ENCODE measurements around the gene DAAM1.

Gene DAAM1

GRCh38 chr14:59188461-59189090, at the start of gene DAAM1:
Gene DAAM1 (plus strand): TSS chr14:59188667. CDS start chr14:59263478, 74,811 bp downstream.
- peak; percentile 98 for DNase-seq

- DNase-seq = no peak
Observed at GRCh38 chr14:59139324-59139723, 49.1 kb upstream of the DAAM1 start.

- no peak for DNase-seq
Observed at GRCh38 chr14:59140106-59140843, 48.2 kb upstream of the DAAM1 start.

GRCh38 chr14:59146484-59146883, 42.0 kb upstream of the DAAM1 start:
- DNase-seq = no peak

GRCh38 chr14:59147007-59147406, 41.5 kb upstream of the DAAM1 start:
- no peak for DNase-seq

- DNase-seq = no peak
Observed at GRCh38 chr14:59148334-59148900, 40.0 kb upstream of the DAAM1 start.

GRCh38 chr14:59150990-59151389, 37.5 kb upstream of the DAAM1 start:
- no peak for DNase-seq

- DNase-seq = peak in 1 of 2 donors; percentile 5
Observed at GRCh38 chr14:59154373-59154772, 34.1 kb upstream of the DAAM1 start.

GRCh38 chr14:59155886-59156285, 32.6 kb upstream of the DAAM1 start:
- no peak for DNase-seq

- DNase-seq = no peak
Observed at GRCh38 chr14:59159169-59159568, 29.3 kb upstream of the DAAM1 start.

- no peak for DNase-seq
Observed at GRCh38 chr14:59160506-59160905, 28.0 kb upstream of the DAAM1 start.

- DNase-seq = peak; percentile 11 to 17
Observed at GRCh38 chr14:59161561-59162175, 26.8 kb upstream of the DAAM1 start.

- no peak for DNase-seq
Observed at GRCh38 chr14:59166258-59166657, 22.2 kb upstream of the DAAM1 start.

- DNase-seq = no peak
Observed at GRCh38 chr14:59175404-59175803, 13.1 kb upstream of the DAAM1 start.

- no peak for DNase-seq
Observed at GRCh38 chr14:59176765-59177164, 11.7 kb upstream of the DAAM1 start.

GRCh38 chr14:59177262-59177661, 11.2 kb upstream of the DAAM1 start:
- no peak for DNase-seq

- DNase-seq = no peak
Observed at GRCh38 chr14:59181791-59182190, 6.7 kb upstream of the DAAM1 start.

- DNase-seq = no peak
Observed at GRCh38 chr14:59182641-59183040, 5.8 kb upstream of the DAAM1 start.

- DNase-seq = no peak
Observed at GRCh38 chr14:59183150-59183549, 5.3 kb upstream of the DAAM1 start.

GRCh38 chr14:59184396-59184795, 4.1 kb upstream of the DAAM1 start:
- no peak for DNase-seq

GRCh38 chr14:59185676-59186075, 2.8 kb upstream of the DAAM1 start:
- DNase-seq = no peak

- DNase-seq = no peak
Observed at GRCh38 chr14:59186306-59186705, 2.2 kb upstream of the DAAM1 start.

GRCh38 chr14:59187118-59187517, 1.3 kb upstream of the DAAM1 start:
- DNase-seq = no peak

Data from CD4-positive, alpha-beta T cell treated with Interferon alpha-2 for 1 hour (primary cell).